Thoracic aorta (tissue), 2 donors: ENCODE results near the gene DDIT3. TPM values are rescaled to one million over a fixed set of nuclear protein-coding genes. Genes with fewer than 3 reads are reported as not detected.

Experiments
- ATAC-seq: fragments of 150-250 bp; one replicate; pipeline ENCODE4 v1.8.0; 2017; ENCODE audit warnings: low read depth; ENCODE audit not compliant: insufficient number of reproducible peaks, low FRiP score
- DNase-seq: peaks from one replicate; pipeline ENCODE4 v3.0.0-alpha.2; 2020; ENCODE audit warnings: low spot score
- H3K27ac ChIP-seq, 2 donors: fragments of 200-600 bp; sonication (generic); 1 replicate in 1 of 2; 2 replicates in 1 of 2; pipeline ENCODE4 v1.5.1; 2016; ENCODE audit warnings: mild to moderate bottlenecking in 2 of 2, moderate library complexity in 2 of 2
- H3K27me3 ChIP-seq: fragments of 200-600 bp; sonication (generic); replicated peaks from 2 replicates; pipeline ENCODE4 v1.6.0; 2016; ENCODE audit warnings: mild to moderate bottlenecking; ENCODE audit not compliant: insufficient read depth
- H3K36me3 ChIP-seq: fragments of 200-600 bp; sonication (generic); one replicate; pipeline ENCODE4 v1.5.1; 2016
- H3K4me1 ChIP-seq, 2 donors: fragments of 200-600 bp; sonication (generic); 1 replicate in 1 of 2; 2 replicates in 1 of 2; pipeline versions ENCODE4 v1.5.1 to v1.6.0; 2016; ENCODE audit warnings: low read depth in 2 of 2, mild to moderate bottlenecking in 1 of 2; ENCODE audit not compliant: control insufficient read depth in 1 of 2
- H3K4me3 ChIP-seq: fragments of 200-600 bp; sonication (generic); 2 replicates; pipeline ENCODE4 v1.5.1; 2016; ENCODE audit warnings: mild to moderate bottlenecking
- H3K9me3 ChIP-seq: fragments of 200-600 bp; sonication (generic); 2 replicates; pipeline ENCODE4 v1.5.1; 2016
- CTCF ChIP-seq: fragments of 200-600 bp; sonication (generic); IDR thresholded peaks from one replicate; pipeline ENCODE4 v1.5.1; 2019; ENCODE audit warnings: antibody characterized with exemption
- total RNA-seq, 2 donors: library from RNA; depleted of rRNA; stranded (reverse); fragments of >200 nt; gene quantifications; one replicate each; pipeline versions ENCODE4 v1.1.0 to v1.2.3, GENCODE V29; 2016

DDIT3 gene
- total RNA-seq, 2 donors from 2014 or later = 35.5 to 39.6 TPM

GRCh38 chr12:57473392-57473791, 46.9 kb downstream of the DDIT3 start:
- no peak overlapping the region for H3K27ac ChIP-seq
- no peaks in the 10 kb centered on the region for H3K27me3 ChIP-seq
- DNase-seq (no peak), ATAC-seq (no peak)
- H3K4me3 ChIP-seq = no peak overlapping the region
- peaks cover 15 to 17% of the 10 kb centered on the region in 2 donors for H3K4me1 ChIP-seq
- no peaks in the 10 kb centered on the region for H3K36me3 ChIP-seq
- TF ChIP-seq CTCF = no peak
- H3K9me3 ChIP-seq = no peaks in the 10 kb centered on the region

DNA sequence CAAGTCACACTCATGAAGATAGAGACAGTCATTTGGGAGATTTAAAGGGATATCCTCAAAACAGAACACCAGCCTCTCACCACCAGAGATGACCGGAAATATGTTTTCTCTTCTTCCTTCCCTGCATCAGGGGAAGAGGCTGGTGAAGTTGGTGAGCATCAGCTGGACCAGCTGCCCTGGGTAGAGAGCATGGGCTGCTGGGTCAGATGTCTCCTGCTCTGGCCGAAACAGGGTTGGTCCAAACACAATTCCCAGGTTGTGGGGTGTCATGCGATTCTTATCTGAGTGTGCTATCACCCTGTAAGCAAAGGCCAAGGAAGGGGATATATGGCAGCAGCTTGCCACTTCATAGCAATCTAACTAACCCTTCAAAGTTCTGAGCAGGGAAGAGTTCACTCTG, 47.9 kb downstream of the DDIT3 start:
- Histone ChIP-seq H3K27me3 (no peaks in the 10 kb centered on the region), H3K9me3 (no peaks in the 10 kb centered on the region), H3K27ac (no peak overlapping the region), H3K36me3 (no peaks in the 10 kb centered on the region), H3K4me3 (no peak overlapping the region), H3K4me1 (peaks cover 15 to 17% of the 10 kb centered on the region in 2 donors)
- DNase-seq (no peak), ATAC-seq (no peak)
- TF ChIP-seq CTCF = no peak

- no peak for ATAC-seq
- Histone ChIP-seq H3K36me3 (no peaks in the 10 kb centered on the region), H3K9me3 (no peaks in the 10 kb centered on the region), H3K4me1 (peaks cover 15 to 17% of the 10 kb centered on the region in 2 donors), H3K27ac (no peak overlapping the region), H3K27me3 (no peaks in the 10 kb centered on the region), H3K4me3 (no peak overlapping the region)
- no peak for TF ChIP-seq CTCF
- DNase-seq = no peak
These were observed 48.7 kb downstream of the DDIT3 start for GRCh38 chr12:57471661-57472060.

- Histone ChIP-seq H3K4me1 (peaks cover 13 to 14% of the 10 kb centered on the region in 2 donors), H3K27me3 (no peaks in the 10 kb centered on the region), H3K9me3 (no peaks in the 10 kb centered on the region), H3K27ac (no peak overlapping the region), H3K4me3 (no peak overlapping the region), H3K36me3 (no peaks in the 10 kb centered on the region)
- no peak for TF ChIP-seq CTCF
- ATAC-seq (no peak), DNase-seq (no peak)
These were observed 49.2 kb downstream of the DDIT3 start for GRCh38 chr12:57470970-57471656.

- TF ChIP-seq CTCF = no peak
- Histone ChIP-seq H3K36me3 (no peaks in the 10 kb centered on the region), H3K4me3 (no peak overlapping the region), H3K4me1 (peaks cover 6 to 7% of the 10 kb centered on the region in 2 donors), H3K27ac (no peak overlapping the region), H3K27me3 (no peaks in the 10 kb centered on the region), H3K9me3 (no peaks in the 10 kb centered on the region)
- DNase-seq (no peak), ATAC-seq (no peak)
These were observed 49.9 kb downstream of the DDIT3 start for GRCh38 chr12:57470286-57470969.
